C4-2B (cell line): Measurements from ENCODE around the gene DACT3.

Experiments used
- H3K27ac ChIP-seq: fragments of 450-650 bp; 2 replicates; pipeline ENCODE4 v1.5.1; 2017
- ZFX ChIP-seq: fragments of 450-650 bp; IDR thresholded peaks from 2 replicates; pipeline ENCODE4 v1.6.1; 2017
- TF ChIP-seq, protein P1 (sequence below): fragments of 450-650 bp; conservative IDR thresholded peaks from 2 replicates; pipeline ENCODE4 v1.5.1; 2017; ENCODE audit warnings: mild to moderate bottlenecking

Gene DACT3

DNA sequence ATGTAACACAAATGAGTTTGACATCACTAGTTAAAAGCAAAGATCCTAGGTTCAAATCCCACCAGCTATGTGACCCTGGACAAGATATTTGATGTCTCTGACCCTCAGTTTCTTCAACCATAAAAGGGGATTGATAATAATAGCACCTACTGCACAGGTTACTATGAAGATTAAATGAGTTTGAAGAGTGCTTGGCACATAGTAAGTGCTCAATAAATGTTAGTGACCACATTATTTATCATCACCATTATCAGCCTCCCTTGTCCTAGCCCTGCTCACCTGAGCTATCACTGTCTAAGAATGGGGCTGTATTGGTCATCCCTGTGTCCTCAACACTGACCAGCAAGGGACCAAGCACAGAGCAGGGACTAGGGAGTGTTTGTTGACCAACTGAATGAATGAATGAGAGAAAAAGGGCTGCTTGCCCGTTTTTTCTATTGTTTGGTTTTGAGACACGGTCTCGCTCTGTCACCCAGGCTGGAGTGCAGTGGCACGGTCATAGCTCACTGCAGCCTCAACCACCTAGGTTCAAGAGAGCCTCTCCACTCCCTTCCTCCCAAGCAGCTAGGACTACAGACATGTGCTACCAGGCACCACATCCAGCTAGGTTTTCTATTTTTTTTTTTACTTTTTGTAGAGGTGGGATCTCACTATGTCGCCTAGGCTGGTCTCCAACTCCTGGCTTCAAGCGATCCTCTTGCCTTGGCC, 26.6 kb upstream of the DACT3 start:
- no peak overlapping the region for H3K27ac ChIP-seq
- TF ChIP-seq ZFX = no peak
- TF ChIP-seq, protein P1, sequence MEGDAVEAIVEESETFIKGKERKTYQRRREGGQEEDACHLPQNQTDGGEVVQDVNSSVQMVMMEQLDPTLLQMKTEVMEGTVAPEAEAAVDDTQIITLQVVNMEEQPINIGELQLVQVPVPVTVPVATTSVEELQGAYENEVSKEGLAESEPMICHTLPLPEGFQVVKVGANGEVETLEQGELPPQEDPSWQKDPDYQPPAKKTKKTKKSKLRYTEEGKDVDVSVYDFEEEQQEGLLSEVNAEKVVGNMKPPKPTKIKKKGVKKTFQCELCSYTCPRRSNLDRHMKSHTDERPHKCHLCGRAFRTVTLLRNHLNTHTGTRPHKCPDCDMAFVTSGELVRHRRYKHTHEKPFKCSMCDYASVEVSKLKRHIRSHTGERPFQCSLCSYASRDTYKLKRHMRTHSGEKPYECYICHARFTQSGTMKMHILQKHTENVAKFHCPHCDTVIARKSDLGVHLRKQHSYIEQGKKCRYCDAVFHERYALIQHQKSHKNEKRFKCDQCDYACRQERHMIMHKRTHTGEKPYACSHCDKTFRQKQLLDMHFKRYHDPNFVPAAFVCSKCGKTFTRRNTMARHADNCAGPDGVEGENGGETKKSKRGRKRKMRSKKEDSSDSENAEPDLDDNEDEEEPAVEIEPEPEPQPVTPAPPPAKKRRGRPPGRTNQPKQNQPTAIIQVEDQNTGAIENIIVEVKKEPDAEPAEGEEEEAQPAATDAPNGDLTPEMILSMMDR = no peak

DNA sequence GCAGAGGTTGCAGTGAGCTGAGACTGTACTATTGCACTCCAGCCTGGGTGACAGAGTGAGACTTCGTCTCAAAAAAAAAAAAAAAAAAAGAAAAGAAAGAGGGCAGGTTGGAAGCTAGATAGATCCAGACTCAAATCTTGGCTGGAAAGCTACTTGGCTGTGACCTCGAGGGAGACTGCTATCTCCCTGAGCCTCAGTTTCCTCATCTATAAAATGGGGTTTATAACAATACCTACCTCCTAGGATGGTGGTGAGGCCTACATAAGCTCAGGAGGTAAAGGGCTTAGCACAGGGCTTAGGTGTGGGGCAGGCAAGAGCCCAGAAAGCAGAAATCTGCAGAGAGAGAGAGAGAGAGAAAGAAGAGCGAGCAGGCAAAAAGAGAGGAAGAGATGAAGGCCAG, 24.2 kb upstream of the DACT3 start:
- H3K27ac ChIP-seq = no peak overlapping the region
- no peak for TF ChIP-seq ZFX
- TF ChIP-seq, protein P1 = no peak

DNA sequence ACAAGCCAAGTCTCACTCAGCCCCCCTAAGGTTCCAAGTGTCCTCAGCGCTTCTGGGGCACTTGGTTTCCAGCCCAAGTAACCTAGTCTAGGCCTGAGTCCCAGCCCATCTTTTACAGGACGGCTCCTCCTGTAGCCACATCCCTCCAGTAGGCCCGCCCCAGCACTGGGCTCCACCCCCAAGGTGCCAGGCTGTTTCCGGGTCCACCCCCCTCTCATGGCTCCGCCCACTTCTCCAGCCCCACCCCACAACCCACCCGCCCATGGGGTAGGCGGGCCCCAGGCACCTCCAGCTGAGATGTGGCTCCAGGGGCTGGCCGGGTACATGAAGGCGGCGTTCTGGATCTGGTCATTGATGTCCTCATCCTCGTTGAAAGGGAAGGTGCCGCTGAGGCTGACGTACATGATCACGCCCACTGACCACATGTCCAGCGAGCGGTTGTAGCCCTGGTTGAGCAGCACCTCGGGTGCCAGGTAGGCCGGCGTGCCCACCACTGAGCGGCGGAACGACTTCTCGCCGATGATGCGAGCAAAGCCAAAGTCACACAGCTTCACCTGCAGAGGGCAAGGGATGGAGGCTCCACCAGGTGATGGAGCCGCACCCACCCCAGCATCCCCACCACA, 17.2 kb upstream of the DACT3 start:
- no peak overlapping the region for H3K27ac ChIP-seq
- no peak for TF ChIP-seq ZFX
- TF ChIP-seq, protein P1 = no peak

DNA sequence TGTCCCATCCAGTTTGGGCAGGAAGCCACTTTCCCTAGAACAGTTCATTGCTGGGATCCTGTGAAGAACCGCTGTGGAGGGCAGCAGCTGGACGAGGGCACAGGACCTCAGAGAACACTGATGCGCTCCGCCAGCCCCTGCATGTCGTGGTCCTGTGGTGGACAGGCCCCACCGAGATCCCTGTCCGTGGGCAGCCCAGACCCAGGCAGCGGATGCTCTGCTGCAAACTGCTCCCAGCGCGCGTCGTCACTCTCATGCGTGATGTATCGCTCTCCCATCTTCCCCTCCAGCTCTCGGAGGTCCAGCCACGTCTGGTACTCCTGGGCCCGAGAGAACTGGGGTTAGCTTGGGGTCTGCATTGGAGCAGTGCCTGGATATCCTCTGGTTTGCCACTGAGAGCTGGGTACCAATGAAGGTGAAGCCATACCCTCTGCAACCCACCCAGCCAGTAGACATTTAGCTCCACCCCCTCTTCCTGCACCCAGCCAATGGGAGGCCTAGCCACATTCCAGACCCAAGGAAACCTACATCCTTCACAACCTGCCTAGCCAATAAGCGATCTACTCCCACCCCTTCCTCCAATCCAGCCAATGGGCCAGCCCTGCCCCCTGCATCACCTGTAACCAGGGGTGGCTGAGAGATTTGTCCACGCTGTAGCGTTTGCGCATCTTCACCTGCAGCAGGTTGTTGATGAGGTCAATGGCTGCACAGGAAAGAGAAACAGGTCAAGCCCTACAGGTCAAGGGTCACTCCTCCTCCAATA, 13.6 kb upstream of the DACT3 start:
- no peak overlapping the region for H3K27ac ChIP-seq
- TF ChIP-seq, protein P1 = no peak
- no peak for TF ChIP-seq ZFX

DNA sequence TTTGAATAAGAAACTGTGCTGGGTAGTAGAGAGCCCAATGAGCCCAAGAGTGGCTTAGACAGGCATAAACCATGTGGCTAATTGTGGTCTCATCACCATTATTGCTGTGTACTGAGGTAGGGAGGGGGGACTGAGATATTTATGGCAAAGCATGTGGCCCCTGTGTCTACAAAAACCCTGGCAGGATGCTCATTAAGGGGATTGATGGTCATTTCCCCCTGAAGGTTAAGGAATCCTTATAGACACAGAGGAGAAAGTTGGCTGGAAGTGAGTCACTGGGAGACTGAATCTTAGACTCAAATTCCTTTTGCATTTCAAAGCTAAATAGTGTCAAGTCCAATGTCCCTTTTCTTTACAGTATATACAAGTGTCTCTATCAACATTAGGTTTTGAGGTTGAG, 9.8 kb upstream of the DACT3 start:
- H3K27ac ChIP-seq = no peak overlapping the region
- TF ChIP-seq, protein P1 = no peak
- no peak for TF ChIP-seq ZFX

DNA sequence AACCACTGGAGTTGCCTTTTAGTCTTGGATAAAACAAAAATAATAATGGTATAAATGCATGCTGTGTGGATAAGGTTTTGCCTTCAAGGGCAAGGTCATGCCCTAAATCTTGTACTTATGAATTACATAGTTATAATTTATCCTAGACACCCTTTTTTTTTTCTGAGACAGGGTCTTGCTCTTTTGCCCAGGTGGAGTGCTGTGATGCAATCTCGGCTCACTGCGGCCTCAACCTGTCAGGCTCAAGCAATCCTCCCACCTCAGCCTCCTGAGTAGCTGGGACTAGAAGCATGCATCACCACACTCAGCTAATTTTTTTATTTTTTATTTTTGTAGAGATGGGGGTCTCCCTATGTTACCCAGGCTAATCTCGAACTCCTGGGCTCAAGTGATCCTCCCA, 7.7 kb upstream of the DACT3 start:
- H3K27ac ChIP-seq = no peak overlapping the region
- TF ChIP-seq, protein P1 = no peak
- no peak for TF ChIP-seq ZFX

DNA sequence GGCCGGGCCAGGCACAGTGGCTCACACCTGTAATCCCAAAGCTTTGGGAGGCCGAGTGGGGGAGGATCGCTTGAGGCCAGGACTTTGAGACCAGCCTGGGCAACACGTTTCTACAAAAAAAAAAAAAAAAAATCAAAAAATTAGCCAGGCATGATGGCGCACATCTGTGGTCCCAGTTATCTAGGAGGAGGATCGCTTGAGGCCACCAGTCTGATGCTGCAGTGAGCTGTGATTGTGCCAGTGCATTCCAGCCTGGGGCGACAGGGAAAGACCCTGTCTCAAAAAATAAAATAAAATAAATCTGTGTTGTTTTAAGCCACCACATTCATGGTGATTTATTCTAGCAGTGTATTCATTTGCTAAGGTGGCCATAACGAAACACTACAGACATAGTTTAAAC, 4.1 kb upstream of the DACT3 start:
- no peak overlapping the region for H3K27ac ChIP-seq
- TF ChIP-seq, protein P1 = no peak
- no peak for TF ChIP-seq ZFX
